Thyroid gland (tissue), 4 donors: Measurements from ENCODE around the gene GPR50. TPM values are rescaled to one million over a fixed set of nuclear protein-coding genes. Genes with fewer than 3 reads are reported as not detected.
A peak's percentile ranks its signal among the peaks of the same experiment; 100 is the strongest.

Experiments used
- DNase-seq, 2 donors: peaks; one replicate each; pipeline ENCODE4 v3.0.0-alpha.2; 2019
- H3K27ac ChIP-seq, 3 donors: fragments of 200-600 bp; sonication (generic); 1 replicate in 2 of 3; 2 replicates in 1 of 3; pipeline ENCODE4 v1.5.1; 2016 to 2019; ENCODE audit warnings: mild to moderate bottlenecking in 1 of 3, moderate library complexity in 1 of 3
- H3K27me3 ChIP-seq: fragments of 200-600 bp; sonication (generic); one replicate; pipeline ENCODE4 v1.5.1; 2019
- H3K36me3 ChIP-seq, 2 donors: fragments of 200-600 bp; sonication (generic); one replicate each; pipeline ENCODE4 v1.5.1; 2016 to 2019
- H3K4me1 ChIP-seq, 2 donors: fragments of 200-600 bp; sonication (generic); one replicate each; pipeline ENCODE4 v1.5.1; 2017 to 2019
- H3K4me3 ChIP-seq, 3 donors: fragments of 200-600 bp; sonication (generic); replicated peaks in 1 of 3; 1 replicate in 2 of 3; 2 replicates in 1 of 3; pipeline ENCODE4 v1.5.1; 2016; ENCODE audit warnings: mild to moderate bottlenecking in 1 of 3
- H3K9me3 ChIP-seq: fragments of 200-600 bp; sonication (generic); one replicate; pipeline ENCODE4 v1.5.1; 2017
- CTCF ChIP-seq, 6 experiments: fragments of 200-600 bp in 3 of 6; fragments of 450-650 bp in 3 of 6; sonication (generic) in 3 of 6; IDR thresholded peaks; one replicate each; pipeline ENCODE4 v1.5.1; 2016 to 2019; ENCODE audit warnings: antibody characterized with exemption in 6 of 6, mild to moderate bottlenecking in 2 of 6, inconsistent platforms in 1 of 6, moderate library complexity in 1 of 6
- POLR2A ChIP-seq, 2 donors: fragments of 450-650 bp; IDR thresholded peaks; one replicate each; pipeline ENCODE4 v1.6.1; 2017; ENCODE audit warnings: antibody characterized with exemption in 2 of 2, mild to moderate bottlenecking in 2 of 2, moderate library complexity in 1 of 2
- WGBS, 2 donors: methylation state at CpG; one replicate each; pipeline ENCODE4 v1.1.5; 2017; 5-methylcytosine and 5-hydroxymethylcytosine counted together
- intact Hi-C: fragments of 100-400 bp; cut with DNase I; formaldehyde crosslinking; loops from one replicate; pipeline ENCODE4 v1.15.1; 2023
- total RNA-seq, 4 donors: library from RNA; depleted of rRNA; stranded (reverse); fragments of >200 nt; gene quantifications; one replicate each; pipeline ENCODE4 v1.2.3, GENCODE V29; 2016

GPR50 gene
- not detected for total RNA-seq

- intact Hi-C loops = no loop called here
- Histone ChIP-seq H3K27ac (no peak within 1 kb of the TSS), H3K4me3 (no peak within 1 kb of the TSS), H3K27me3 (no peaks in the 10 kb centered on the region), H3K36me3 (no peaks in the 10 kb centered on the region), H3K9me3 (no peaks in the 10 kb centered on the region), H3K4me1 (no peaks in the 10 kb centered on the region)
- DNase-seq = no peak
- TF ChIP-seq POLR2A (IDR thresholded peaks at IDR 0.05) = no peak
- no peak for TF ChIP-seq CTCF (IDR thresholded peaks at IDR 0.05)
- WGBS, 2 donors = 67 to 85% methylated on average over 5 to 11 of the region's 11 CpGs
These were observed at the start of gene GPR50 for GRCh38 chrX:151176231-151176750. GPR50 (plus strand) TSS chrX:151176584; CDS start chrX:151176722, 138 bp downstream.

DNA sequence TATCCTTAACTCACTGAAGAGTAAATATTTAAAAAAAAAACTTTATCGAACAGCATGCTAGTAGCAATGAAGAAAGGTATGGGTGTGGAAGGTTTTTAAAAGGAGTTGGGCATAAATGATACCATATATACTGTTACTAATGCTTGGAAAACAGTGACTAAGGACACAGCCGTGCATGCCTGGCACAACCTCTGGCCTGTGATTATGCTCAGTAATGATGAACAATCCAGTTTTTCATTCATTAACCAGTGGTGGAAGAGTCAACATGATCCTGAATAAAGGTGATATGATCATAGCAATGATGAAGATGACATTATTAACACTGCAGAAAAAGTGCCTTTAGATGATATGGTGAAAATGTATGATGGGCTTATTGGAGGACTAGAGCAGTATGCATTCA is 43.9 kb upstream of the GPR50 start:
- no peaks in the 10 kb centered on the region for H3K36me3 ChIP-seq
- DNase-seq = no peak
- H3K4me1 ChIP-seq = no peaks in the 10 kb centered on the region
- intact Hi-C loops = no loop called here
- 89 to 90% methylated on average over 2 of the region's 2 CpGs for WGBS, 2 donors
- no peak overlapping the region for H3K27ac ChIP-seq
- no peaks in the 10 kb centered on the region for H3K27me3 ChIP-seq
- no peak overlapping the region for H3K4me3 ChIP-seq
- no peak for TF ChIP-seq POLR2A (IDR thresholded peaks at IDR 0.05)
- TF ChIP-seq CTCF (IDR thresholded peaks at IDR 0.05) = no peak
- no peaks in the 10 kb centered on the region for H3K9me3 ChIP-seq

DNA sequence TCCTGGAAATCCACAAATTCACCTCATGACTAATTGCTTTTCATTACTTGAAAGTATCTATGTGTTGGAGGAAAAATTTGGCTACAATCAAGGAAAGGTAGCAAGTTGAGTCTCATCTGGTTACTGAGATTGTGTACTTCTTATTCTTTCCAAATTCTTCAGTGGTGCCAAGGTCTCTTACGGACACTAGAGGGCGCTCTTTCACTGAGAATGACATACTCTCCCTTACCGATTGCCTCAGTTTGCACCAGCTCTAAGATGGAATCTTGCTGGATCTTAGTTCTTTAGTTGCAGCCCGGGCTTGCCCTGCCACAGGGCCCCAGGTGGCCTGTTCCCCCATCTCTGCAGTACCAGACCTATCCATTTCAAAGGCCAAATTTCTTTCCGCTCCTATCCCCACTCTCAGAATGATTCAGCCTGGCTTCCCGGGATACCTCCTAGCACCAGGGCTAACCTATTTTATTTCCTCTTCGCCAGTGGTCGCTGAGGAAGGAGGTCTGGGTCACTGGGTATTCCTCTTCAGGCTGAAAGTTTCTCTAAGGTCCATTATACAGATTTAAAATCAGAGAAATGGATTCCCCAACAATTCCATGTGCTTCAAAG is 24.6 kb upstream of the GPR50 start:
- intact Hi-C loops = loop anchor here (10.0 kb wide), 1 partner anchor 533 kb away; no protein-coding TSS in a partner anchor
- TF ChIP-seq POLR2A (IDR thresholded peaks at IDR 0.05) (no peak), CTCF (IDR thresholded peaks at IDR 0.05) (peak; percentile 39 to 57 (median 53))
- Histone ChIP-seq H3K27ac (no peak overlapping the region), H3K9me3 (no peaks in the 10 kb centered on the region), H3K27me3 (peaks cover 7% of the 10 kb centered on the region), H3K36me3 (no peaks in the 10 kb centered on the region), H3K4me3 (no peak overlapping the region), H3K4me1 (no peaks in the 10 kb centered on the region)
- 42 to 47% methylated on average over 8 of the region's 8 CpGs for WGBS, 2 donors
- peak; percentile 2 to 9 for DNase-seq

GRCh38 chrX:151153086-151153485 is 23.3 kb upstream of the GPR50 start:
- intact Hi-C loops = loop anchor here (10.0 kb wide), 1 partner anchor 532 kb away; no protein-coding TSS in a partner anchor
- 11 to 13% methylated on average over 4 to 9 of the region's 9 CpGs for WGBS, 2 donors
- Histone ChIP-seq H3K4me3 (no peak overlapping the region), H3K36me3 (no peaks in the 10 kb centered on the region), H3K4me1 (no peaks in the 10 kb centered on the region), H3K27ac (no peak overlapping the region), H3K9me3 (no peaks in the 10 kb centered on the region), H3K27me3 (peaks cover 3% of the 10 kb centered on the region)
- TF ChIP-seq CTCF (IDR thresholded peaks at IDR 0.05) (no peak), POLR2A (IDR thresholded peaks at IDR 0.05) (no peak)
- DNase-seq = peak; percentile 9 to 23

DNA sequence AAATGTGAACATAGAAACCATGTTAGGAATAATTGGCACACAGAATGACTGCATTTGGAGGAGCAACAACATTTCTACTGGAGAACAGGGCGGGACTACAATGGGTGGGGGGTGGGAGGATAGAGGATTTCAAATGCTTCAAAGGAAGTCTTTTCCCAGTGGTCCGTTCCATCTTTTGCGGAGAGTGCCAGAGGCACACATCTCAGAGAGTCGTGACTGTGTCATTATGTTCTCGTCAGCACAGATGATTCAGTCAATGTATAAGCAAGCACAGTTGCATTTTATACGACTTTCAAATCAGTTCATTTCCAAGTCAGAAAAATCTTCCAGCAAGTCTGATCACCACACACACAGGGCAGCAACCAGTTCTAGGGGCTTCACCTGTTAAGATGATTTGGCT is 22.7 kb upstream of the GPR50 start:
- Histone ChIP-seq H3K36me3 (no peaks in the 10 kb centered on the region), H3K27me3 (no peaks in the 10 kb centered on the region), H3K27ac (no peak overlapping the region), H3K4me3 (no peak overlapping the region), H3K9me3 (no peaks in the 10 kb centered on the region), H3K4me1 (no peaks in the 10 kb centered on the region)
- DNase-seq = no peak
- WGBS, 2 donors = 28 to 50% methylated on average over 6 of the region's 6 CpGs
- intact Hi-C loops = loop anchor here (10.0 kb wide), 1 partner anchor 531 kb away; no protein-coding TSS in a partner anchor
- TF ChIP-seq CTCF (IDR thresholded peaks at IDR 0.05) (no peak), POLR2A (IDR thresholded peaks at IDR 0.05) (no peak)
